GM04504 (cell line): Measurements from ENCODE around the gene B3GNT9.
A peak's percentile ranks its signal among the peaks of the same experiment; 100 is the strongest.

Source experiments
- DNase-seq: peaks from one replicate; pipeline ENCODE4 v3.0.0-alpha.2; 2012; ENCODE audit warnings: low read depth

The B3GNT9 gene

DNA sequence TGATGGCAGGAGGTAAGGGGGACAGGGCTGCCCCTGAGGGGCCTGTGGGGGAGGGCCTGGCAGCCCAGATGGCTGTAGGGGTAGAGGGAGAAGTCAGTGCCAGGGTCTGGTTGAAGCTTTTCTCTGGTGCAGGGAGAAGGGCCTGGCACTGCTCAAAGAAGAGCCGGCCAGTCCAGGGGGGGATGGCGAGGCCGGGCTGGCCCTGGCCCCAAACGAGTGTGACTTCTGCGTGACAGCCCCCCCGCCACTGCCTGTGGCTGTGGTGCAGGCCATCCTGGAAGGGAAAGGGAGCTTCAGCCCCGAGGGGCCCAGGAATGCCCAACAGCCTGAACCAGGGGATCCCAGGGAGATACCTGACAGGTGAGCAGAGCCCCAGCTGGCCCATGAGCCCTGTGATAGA lies 16.8 kb upstream of the B3GNT9 start:
- no peak for DNase-seq

DNA sequence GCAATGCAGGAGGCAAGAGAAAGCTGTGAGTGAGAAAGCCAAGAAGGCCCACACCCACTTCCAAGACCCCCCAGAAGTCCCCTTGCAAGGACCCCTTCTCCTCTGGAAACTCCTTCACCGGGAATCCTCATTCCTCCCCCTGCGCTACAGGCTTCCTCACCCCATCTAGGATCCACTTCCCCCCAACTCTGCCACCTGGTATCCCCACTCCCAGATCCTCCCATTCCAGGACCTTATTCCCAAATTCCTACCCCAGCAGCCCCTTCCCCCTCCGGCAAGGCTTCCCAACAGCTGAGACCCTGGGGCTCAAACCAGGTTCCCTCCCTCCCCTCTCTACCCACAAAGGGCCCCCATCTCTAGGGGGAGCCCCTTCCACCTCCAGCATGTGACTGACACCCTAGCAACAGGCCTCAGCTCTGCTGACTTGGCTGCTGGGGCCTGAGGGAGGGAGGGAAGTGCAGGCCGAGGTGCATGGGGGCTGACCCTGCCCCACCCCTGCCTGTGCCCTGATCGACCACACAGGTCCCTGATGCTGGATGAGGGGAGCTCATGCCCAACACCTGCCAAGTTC lies 15.9 kb upstream of the B3GNT9 start:
- no peak for DNase-seq

DNA sequence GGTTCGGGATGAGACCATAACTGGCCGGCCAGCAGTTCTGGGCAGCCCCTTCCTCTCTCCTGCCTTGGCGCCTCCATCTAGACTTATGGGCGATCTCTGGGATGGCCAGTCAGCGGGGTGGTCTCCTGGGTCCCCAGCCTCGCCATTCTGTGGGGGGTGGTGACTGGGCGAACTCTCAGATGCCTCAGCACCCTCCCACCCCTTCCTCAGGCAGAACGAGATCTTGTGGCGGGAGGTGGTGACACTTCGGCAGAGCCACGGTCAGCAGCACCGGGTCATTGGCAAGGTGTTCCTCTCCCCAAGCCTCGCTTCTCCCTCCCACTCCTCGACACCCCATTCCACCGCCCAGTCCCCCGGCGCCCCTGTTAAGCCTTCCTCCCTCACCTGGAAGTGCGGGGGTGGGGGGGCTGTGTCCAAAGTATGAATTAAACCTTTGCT lies 15.3 kb upstream of the B3GNT9 start:
- no peak for DNase-seq

DNA sequence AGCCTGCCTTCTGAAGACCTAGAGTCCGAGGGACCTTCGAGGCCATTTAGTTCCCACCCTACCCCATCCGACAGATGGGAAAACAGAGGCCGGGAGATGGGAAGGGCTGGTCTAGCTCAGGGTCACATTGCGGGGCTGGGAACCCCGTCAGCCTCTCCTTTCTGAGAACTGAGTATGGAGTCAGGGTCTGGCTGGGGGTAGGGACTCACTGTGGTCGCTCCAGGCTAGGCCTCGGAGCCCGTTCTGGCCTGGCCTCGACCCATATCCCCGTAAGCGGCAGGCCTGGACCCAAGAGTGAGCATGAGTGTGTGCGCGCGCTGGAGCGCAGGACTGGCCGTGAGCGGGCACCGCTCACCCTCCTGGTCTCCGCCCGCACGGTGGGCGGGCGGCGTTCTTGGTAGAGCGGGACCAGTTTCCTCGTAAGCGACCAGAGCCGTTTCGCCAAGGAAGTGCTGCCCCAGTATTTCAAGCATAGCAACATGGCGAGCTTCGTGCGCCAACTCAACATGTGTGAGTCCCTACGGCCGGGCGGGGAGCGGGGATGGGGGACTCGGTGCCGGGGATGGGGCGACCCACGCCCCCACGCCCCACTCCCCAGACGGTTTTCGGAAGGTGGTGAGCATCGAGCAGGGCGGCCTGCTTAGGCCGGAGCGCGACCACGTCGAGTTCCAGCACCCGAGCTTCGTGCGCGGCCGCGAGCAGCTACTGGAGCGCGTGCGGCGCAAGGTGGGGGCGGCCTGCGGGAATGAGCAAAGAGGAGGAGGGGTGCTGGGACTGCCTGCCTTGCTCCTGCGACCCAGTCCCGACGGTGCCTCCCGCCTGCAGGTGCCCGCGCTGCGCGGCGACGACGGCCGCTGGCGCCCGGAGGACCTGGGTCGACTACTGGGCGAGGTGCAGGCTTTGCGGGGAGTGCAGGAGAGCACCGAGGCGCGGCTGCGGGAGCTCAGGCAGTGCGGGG lies 14.6 kb upstream of the B3GNT9 start:
- no peak for DNase-seq

- DNase-seq = no peak
These were observed 13.8 kb upstream of the B3GNT9 start, which contains the start of gene HSF4 for GRCh38 chr16:67164599-67165061. Gene HSF4 (plus strand): TSS chr16:67164745. CDS start chr16:67164812, 67 bp downstream.

GRCh38 chr16:67163999-67164558 lies 13.3 kb upstream of the B3GNT9 start:
- no peak for DNase-seq

DNA sequence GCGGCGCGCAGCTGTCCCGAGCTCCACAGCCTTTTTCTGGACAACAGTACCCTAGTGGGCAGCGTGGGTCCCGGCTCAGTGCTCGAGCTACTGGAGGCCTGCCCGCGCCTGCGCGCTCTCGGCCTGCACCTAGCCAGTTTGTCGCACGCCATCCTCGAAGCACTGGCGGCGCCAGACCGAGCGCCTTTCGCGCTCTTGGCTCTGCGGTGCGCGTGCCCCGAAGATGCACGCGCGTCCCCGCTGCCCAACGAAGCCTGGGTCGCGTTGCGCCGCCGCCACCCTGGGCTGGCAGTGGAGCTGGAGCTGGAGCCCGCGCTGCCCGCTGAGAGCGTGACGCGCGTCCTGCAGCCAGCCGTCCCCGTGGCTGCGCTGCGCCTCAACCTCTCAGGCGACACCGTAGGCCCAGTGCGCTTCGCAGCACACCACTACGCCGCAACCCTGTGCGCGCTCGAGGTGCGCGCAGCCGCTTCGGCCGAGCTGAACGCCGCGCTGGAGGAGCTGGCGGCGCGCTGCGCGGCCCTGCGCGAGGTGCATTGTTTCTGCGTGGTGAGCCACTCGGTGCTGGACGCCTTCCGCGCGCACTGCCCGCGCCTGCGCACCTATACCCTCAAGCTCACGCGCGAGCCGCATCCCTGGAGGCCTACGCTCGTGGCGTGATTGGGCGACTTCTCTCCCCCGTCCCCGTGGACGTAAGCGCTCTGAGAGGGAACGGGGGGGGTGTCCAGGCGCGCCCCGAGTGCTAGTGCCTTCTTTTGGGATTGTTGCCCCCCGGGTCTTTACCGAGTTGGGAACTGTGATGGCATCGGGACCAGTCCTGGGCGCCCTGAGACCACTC lies 12.6 kb upstream of the B3GNT9 start:
- DNase-seq = no peak

DNA sequence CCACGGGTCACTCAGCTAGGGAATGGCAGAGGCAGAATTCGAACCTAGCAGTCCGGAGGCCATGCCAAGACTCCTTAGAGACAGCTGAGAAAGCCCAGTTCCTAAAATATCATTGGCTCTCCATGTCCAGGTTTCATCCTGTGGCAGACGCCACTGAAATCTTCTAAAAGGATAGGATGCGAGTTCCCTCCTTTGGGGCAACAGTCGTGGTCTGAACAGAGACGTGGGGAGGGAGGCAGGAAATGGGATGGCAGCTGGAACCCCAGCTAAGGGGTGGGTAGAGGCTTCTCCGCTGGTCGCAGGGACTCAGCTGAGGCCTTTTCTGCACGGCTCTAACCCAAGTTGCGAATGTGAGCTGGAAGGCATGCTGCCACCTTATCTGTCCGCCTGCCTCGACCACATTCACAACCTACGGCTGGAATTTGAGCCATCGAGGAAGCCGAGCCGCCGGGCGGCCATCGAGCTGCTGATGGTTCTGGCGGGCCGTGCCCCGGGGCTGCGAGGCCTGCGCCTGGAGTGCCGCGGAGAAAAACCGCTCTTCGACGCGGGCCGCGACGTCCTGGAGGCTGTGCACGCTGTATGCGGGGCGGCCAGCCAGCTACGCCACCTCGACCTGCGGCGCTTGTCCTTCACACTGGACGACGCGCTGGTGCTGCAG lies 11.8 kb upstream of the B3GNT9 start:
- no peak for DNase-seq

- no peak for DNase-seq
These were observed 10.8 kb upstream of the B3GNT9 start for GRCh38 chr16:67161595-67162058.

GRCh38 chr16:67158637-67159600 lies 8.1 kb upstream of the B3GNT9 start:
- no peak for DNase-seq

- no peak for DNase-seq
These were observed 7.3 kb upstream of the B3GNT9 start for GRCh38 chr16:67157892-67158635.

GRCh38 chr16:67157106-67157748 lies 6.4 kb upstream of the B3GNT9 start:
- no peak for DNase-seq

DNA sequence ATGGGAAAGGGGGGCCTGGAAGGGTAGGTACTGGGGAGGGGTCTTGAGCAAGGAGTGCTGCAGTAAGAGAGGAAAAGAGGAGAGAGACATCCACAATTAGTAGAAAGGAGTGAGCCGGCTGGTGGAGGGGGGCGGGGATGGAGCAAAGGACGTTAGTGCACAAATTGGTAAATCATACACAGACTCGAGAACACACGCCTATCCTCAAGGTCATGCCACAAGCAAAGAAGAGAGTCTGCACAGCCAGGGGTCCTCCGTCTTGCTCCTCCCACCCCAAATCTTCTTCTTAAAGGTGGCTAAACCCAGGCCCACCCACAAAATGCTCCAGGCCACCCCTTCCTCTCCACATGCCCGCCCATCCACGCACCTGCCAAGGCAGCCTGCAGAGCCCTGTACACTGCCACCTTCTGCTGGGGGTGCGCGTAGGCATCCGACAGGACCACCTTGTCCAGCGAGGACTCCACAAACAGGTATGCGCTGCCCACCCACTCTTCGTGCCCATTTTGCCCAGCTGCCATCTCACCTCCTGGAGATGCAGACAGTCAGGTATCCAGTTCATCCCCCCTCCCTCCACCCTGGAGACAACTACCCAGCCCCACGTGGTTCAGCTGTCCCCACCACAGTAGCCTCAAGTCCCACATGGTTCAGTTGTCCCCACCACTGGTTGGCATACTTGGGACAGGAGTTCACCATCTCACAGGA lies 5.5 kb upstream of the B3GNT9 start:
- DNase-seq = no peak

DNA sequence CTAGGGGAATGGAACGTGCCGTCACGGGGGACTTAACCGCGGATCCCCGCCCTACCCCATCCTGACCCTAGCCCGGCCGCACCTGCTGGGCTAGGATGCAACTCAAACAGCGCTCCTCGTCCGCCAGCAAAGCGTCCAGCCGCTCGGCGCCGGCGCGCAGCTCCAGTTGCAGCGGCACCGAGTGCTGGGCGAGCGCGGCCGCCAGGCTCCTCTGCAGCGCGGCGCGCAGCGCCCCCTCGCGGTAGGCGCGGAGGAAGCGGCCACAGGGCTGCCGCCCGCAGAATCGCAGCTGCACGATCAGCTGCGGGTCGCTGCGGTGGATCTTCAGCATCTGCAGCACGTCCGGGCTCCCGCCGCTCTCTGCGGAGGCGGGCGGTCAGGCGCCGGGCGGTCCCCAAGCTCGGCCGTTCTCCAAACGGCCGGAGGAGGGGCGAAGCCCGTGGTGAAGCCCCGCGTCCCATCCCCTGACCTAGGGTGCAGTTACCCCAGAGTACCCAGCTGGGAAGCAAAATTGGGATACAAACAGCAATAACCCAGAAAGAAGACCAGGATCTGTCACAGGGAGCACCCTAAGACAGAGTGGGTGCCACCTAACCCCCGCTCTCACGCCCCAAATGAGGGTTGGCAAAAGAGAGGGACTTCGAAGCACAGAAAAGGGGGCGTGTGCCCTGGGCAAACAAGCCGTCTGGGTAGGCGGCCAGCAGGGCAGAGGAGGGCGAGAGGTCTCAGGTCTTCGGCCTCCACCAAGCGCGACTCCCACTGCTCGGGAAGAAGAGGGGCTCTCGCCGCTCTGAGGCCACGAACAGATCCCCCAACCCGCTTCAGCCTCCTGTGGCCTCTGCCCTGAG lies 4.7 kb upstream of the B3GNT9 start:
- DNase-seq = peak; percentile 40

GRCh38 chr16:67154578-67155294 lies 3.9 kb upstream of the B3GNT9 start:
- no peak for DNase-seq

GRCh38 chr16:67151431-67152097 lies 766 bp upstream of the B3GNT9 start:
- no peak for DNase-seq
